Activated CD8-positive, alpha-beta memory T cell treated with anti-CD3 and anti-CD28 coated beads for 48 hours (primary cell): ENCODE data around the gene MYH7.
"Not testable (repeated sequence)": the region's sequence is repeated elsewhere in the genome, so short reads cannot be mapped to it uniquely, and the experiment has no call there.

Source experiments
- DNase-seq, 3 experiments: peaks; one replicate each; pipeline ENCODE4 v3.0.0-alpha.2; 2020; ENCODE audit warnings: low read depth in 2 of 3, low spot score in 2 of 3

The MYH7 gene

DNA sequence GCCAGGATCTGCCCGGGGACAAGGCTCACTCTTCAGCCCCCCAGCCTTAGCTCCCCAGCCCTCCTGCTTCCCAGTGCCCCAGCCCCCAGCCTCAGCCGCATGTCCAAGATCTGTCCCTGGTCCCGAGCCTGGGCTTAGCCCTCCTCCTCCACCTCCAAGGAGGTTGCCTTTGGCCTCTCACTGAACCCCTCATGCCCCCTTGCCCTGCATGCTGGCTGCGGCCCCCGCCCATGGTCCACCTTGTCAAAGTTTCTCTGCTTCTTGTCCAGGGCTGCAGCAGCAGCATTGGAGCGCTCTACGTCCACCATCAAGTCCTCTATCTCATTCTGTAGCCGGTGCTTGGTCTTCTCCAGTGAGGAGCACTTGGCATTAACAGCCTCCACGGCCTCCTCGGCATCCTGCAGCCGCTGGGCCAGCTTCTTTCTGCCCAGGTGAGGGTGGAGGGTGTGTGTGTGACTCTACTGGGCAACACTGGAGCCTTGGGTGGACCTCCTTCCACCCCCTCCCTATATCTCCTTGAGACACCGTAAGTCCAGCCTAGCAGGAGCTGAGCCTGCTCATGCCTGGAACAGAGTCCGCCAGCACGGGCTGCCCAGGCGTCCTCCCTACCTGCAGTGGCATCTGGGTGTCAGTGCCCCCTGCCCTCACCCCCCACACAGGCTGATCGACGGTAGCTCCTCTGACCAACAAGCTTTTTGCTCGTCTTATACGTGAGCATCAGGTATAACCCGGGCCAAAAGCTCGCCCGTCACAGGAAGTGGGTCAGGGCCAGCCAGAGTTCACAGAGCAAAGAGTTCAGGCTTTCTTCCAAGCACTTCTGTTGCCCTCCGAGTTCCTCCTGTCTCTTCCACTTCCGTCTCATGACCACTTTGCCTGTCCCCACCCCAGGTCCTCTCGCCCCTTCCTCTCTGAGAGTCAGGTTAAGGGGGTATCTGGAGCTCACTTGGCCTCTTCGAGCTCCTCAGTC, 47.3 kb downstream of the MYH7 start:
- DNase-seq: no peak

DNA sequence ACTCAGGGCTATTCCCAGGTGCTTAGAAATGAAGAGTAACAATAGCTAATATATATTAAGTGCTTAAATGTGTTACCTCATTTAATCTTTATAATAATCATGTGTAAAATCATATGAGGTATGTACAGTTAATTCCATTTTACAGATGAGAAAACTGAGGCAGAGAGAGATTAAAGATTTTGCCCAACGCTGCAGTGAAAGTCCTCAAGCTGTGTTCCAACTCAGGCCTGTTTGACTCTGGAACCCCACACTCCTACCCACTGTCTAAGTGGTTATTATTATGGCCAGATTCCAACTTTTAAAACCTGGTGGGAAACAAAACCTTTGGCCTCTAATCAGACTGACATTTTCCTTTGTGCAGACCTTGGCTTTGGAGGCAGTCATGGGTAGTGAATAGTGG, 48.5 kb downstream of the MYH7 start:
- no peak for DNase-seq

DNA sequence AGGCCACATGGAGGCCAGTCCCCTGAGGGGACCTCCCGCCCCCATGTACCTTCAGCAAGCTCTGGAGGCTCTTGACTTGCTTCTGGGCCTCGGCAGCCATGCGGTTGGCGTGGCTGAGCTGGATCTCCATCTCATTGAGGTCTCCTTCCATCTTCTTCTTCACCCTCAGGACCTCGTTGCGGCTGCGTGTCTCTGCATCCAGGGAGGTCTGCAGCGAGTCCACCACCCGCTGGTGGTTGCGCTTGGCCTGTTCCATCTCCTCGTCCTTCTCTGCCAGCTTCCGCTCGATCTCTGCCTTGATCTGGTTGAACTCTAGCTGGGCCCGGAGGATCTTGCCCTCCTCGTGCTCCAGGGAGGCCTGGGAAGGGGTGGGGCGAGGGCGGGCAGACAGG, 49.2 kb downstream of the MYH7 start:
- not testable (repeated sequence) for DNase-seq

DNA sequence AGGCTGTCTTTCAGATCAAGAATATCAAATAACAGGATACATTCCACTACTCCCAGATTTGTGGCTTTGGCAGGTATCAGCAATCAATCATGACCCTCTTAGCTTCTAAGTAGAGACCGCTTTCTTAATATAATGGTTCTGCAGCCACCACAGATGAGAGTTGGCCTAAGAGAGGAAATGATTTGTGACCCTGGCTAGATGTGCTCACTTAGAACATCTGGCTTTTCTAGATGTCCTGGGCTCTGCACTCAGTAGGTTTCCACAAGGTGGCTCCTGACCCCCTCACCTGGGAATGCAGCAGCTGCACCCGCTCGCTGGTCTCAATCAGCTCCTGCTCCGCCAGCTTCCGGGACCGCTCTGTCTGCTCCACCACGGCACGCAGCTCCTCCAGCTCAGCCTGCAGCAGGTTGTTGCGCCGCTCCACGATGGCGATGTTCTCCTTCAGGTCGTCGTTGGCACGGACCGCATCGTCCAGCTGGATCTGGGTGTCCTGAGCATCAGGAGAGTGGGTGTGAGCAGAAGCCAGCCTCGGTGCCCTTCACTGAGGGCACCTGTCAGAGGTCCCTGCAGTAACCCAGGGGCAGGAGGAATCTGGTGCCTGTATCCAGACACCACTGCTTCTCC, 49.7 kb downstream of the MYH7 start:
- DNase-seq: no peak

DNA sequence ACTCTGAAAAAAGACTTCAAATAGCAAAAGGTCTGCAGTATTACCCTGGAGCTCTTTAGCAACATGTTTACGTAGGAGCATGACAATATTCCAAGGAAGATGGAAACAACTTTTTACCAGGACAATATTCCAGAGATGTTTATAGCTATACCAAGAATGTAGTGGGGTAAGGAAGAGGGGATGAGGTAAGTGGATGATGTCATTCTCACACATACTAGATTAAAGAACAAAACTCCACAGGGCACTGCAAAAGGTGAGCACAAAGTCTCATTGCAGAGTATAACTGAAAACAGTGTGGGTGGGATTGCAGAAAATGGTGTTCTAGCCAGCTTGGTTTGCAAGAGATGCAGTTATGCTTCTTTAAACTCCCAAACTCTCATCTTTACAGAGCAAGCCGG, 50.2 kb downstream of the MYH7 start:
- no peak for DNase-seq

DNA sequence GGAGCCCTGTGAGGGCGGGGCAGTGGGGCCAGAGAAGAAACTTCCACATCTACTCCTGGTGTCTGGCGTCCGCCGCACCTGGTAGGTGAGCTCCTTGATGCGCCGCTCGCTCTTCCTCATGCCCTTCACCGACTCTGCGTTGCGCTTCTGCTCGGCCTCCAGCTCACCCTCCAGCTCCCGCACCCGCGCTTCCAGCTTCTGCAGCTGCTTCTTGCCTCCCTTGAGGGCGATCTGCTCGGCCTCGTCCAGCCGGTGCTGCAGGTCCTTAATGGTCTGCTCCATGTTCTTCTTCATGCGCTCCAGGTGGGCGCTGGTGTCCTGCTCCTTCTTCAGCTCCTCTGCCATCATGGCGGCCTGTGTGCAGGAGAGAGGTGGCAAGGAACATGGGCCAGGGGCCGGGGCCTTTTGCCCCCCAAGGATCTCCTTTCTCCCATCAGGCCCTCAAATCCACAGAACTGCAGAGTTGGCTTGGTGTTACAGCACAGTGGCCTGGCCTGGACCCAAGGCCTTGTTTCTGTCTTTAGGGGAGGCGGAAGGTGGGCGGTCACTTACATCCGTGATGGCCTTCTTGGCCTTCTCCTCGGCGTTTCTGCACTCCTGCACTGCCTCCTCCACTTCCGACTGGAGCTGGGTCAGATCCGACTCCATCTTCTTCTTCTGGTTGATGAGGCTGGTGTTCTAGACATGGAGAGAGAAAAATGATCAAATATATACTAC, 50.9 kb downstream of the MYH7 start:
- DNase-seq: no peak

DNA sequence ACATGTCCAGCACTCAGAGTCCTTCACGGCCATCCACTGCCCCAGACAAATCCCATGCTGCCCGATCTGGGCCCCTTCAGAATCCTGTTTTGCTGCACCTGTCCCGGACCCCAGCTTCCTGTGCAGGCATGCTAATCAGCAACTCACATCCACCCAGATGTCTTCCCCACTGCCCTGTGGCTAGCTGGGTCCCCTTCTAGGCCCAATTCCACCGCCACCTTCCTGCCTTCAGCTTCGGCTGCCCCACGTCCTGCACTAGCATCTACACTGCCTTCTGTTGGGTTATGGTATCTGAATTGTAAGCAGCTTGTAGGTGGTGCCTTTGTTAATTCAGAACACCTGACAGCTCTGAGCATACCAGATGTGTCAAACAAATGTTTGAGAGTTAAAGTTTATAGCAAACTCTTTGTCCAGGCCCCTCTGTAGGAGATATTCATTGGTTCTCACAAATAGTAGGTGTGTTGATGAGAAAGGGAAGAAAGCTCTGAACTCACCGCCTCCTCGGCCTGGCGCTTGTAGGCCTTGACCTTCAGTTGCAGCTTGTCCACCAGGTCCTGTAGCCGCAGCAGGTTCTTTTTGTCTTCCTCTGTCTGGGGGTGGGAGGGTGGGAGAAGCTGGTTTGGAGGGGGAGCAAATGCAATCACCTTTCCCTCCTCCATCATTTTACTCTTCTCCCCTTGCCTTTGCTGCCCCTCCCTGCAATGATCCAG, 52.6 kb downstream of the MYH7 start:
- no peak for DNase-seq

DNA sequence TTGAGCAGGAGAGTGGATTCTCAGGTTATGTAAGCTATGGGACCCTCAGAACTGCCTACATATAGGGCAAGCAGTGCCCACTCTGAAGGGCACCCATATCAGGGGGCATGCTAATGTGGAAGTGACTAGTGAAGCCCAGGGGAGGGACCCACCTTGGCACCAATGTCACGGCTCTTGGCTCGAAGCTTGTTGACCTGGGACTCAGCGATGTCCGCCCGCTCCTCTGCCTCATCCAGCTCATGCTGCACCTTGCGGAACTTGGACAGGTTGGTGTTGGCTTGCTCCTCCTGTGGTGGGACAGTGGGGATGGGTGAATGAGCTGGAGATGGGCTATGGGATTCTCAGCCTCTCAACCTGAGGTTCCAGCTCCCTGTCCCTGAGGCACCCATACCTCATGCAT, 53.2 kb downstream of the MYH7 start:
- DNase-seq: no peak

DNA sequence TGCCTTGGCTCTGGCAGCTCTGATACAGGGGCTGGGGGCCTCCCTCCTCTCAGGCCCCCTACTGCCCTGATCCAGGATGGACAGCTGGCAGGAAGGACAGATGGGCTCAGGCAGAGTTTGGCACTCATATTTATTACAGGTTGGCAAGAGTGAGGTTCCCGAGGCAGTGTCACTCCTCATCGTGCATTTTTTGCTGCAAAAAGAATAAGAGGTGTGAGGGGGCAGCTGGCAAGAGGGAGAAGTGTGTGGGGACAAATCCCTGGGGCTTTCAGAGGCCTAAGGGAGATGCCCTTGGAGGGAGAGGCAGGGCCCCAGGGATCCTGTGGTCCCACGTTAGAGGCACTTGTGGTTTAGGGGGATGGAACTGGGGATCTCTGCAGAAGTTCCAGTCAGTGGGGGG, 53.6 kb downstream of the MYH7 start:
- DNase-seq: no peak

DNA sequence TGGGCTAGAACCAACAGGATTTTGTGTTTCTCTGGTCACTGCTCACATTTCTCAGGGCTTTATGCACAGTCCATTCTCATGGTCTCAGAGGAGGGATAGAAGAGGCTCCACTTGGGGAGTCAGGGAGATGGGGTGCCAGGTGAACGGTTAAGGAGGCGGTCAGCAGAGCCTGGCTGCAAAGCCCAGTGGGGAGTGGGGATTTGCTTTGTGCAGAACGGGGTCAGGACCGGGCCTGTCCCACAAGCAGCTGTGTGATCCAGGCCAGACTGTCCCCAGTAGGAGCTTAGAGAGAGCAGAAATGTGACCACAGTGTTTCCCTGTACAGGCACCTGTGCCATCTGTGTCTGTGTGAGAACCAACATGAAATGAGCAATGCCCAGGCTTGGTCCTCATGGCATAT, 54.5 kb downstream of the MYH7 start:
- DNase-seq: no peak

DNA sequence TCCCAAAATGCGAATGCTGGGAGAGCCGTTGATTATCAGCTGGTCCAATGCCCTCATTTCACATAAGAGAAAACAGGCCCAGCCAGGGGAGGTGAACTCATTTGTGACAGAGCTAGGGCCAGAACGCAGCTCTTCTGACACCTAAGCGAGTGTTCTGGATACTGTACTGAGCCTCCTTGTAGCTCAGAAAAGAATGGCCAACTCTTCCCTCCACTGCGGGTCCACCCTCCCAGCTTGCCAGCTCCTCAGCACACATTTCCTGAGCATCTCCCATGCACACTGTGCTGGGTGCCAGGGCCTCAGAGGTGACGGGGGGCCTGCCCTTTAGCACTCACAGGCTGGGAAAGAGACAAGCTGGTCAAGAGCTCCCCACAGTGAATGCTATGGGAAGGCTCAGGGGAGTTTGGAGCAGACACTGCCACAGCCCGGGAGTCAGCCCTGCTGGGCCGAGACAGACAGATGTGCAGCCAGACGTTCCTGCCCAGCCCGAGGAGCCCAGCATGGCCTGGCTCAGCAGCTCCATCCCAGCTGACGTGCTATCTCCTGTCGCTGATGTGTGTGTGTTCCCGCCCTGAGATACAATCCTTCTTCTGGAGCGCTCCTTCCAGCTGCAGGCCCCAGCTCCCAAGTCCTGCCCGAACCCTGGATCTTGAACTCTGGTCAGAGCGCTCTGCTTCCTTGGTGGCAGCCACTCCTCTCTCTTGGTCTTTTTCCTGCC, 55.1 kb downstream of the MYH7 start:
- no peak for DNase-seq

DNA sequence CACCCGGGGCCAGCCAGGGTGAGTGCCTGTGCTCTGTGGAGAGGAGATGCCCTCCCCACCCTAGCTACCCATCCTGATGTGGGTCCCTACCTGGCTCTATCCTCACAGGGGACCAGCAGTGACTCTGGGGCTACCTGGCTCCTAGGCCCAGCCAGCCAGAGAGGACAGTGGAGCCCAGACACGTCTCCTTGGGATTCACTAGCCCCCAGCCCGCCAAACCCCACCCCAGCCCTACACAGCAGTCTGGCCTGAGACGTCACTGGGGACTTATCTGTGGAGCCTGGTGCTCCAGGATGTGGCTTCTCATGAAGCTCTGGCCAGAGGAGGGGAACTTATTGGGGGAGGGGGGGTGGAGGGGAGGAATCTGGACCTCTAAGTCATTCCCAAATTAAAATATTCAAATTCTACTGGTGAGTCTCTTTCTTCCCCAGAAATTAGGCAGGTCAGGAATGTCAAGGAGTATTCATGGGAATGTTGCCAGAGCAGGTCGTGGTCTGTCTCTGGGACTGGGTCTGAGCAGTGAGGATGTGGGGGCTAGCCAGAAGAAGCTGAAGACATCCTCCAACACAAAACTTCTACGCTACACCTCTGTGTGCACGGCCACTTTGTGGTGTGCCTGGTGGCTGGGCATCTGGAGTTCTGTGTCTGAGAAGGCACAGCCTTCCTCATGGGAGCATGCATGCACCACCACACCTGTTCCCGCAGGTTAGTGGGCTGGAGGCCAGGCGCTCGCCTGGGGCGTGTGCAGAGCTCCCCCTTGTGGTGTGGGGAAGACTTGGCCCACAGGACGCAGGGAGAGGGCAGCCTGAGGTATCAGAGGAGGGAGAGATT, 55.9 kb downstream of the MYH7 start:
- DNase-seq: peak; percentile 14 to 47 (median 35)

DNA sequence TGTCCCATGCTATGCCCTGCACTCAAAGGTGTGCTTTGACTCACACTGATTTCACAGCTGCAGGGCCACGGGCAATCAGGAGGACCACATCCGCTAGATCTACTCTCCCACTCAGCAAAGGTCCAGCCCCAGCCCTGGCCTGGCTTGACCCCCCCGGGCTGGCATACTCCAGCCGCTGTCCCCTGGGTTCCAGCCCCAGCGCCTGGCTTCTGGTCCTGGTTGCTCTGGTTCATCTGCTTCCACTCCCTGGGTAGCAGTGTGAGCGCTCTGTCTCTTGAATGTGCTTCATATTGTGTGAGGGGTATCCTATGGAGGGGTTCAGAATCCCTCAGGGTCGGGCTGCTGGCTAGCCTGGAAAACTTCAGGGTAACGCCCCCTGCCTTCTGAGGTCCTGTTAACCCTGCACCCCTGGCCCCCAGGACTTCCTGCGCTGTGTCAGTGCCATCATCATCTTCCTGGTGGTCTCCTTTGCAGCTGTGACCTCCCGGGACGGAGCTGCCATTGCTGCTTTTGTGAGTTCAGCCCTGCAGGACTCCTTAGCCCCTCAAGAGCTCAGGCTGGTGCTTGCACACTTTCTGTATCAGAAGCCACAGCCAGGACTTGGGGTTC, 56.7 kb downstream of the MYH7 start:
- DNase-seq: no peak

DNA sequence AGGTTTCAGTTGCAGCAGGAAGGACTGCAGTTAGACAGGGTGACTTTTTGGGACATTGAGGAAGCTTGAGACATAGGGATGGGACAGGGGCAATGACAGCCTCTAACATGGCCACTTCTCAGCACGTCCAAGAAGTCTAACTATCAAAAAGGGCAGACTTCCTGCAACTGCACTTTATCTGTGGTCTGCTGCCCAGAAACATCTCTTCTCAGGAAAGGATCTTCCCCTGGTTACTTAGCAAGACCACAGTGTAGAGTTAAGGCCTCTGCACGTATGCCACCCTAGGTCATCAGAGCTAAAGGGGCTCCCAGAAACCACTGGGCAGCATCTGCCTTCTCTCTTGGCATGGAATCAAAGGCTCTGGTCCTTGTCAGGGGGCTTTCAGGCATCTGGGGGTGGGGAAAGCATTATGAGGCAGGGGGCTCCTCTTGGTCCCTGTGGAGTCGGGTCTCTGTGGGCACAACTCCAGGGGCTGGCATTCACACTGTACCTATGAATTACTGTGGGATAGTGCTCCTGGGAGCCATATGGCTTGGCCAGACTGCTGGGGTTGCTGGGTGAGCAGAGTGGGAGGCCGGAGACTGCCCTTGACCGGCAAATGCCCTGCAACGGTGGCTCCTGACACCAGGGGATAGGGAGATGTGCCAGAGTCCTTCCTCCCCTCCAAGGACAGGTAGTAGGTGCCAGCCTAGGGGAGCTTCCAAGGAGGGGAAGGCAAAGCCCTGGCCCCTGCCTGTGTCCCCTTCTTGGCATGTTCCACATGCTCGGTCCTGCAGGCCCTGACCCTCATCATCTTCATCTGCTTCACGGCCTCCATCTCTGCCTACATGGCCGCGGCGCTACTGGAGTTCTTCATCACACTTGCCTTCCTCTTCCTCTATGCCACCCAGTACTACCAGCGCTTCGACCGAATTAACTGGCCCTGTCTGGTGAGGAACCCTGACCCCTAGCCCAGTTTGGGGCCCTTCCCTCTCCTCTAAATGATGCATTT, 57.6 kb downstream of the MYH7 start:
- DNase-seq: no peak

DNA sequence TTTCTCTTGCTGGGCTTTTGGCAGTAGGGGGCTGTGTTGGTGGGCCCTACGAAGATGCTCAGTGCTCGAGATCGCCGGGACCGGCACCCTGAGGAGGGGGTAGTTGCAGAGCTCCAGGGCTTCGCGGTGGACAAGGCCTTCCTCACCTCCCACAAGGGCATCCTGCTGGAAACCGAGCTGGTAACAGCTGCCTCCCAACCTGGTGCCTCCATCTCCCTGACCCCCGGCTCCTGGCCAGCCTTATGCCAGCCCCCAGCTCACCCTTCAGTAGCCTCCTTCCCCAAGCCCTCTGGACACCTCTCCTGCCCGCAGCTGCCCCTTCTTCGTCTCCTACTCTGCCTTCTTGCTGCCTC, 58.3 kb downstream of the MYH7 start:
- no peak for DNase-seq

DNA sequence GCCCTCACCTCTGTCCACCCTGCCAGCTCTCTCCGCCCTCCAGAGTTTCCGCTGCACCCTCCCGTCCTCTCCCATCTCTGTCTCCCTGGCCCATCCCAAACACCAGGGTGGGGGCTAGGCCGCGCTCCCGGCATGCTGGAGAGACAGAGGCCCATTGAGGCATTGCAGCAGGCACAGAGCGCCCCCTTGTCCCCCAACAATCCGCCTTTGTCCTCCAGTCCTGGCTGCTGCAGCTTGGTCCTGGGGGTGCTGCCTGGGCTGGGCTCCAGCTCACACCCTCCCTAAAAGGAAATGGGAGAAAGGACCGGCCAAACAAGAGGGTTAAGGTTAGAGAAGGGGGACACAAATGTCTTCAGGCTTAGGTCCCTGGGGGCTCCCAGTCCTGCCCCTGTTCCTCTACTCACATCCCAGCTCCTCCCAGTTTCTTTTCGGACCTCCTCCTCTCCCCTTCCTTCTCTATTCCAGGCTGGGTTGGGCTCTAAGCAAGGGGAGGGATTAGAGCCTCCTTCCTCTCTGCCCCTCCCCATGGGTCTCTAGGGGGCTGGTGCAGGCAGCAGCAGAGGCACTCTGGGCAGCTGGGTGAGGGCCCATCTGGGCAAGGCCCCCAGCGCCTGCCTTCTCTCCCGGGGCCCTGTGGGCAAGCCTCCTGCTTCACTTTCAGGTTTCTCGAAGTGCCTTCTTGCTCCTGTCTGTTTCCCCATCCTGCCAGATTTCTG, 58.8 kb downstream of the MYH7 start, which contains the start of gene CMTM5:
CMTM5 (plus strand) TSS at position 565 of the 716 bp plus-strand sequence. CDS start 206 bp downstream, outside the sequence.
- no peak for DNase-seq

DNA sequence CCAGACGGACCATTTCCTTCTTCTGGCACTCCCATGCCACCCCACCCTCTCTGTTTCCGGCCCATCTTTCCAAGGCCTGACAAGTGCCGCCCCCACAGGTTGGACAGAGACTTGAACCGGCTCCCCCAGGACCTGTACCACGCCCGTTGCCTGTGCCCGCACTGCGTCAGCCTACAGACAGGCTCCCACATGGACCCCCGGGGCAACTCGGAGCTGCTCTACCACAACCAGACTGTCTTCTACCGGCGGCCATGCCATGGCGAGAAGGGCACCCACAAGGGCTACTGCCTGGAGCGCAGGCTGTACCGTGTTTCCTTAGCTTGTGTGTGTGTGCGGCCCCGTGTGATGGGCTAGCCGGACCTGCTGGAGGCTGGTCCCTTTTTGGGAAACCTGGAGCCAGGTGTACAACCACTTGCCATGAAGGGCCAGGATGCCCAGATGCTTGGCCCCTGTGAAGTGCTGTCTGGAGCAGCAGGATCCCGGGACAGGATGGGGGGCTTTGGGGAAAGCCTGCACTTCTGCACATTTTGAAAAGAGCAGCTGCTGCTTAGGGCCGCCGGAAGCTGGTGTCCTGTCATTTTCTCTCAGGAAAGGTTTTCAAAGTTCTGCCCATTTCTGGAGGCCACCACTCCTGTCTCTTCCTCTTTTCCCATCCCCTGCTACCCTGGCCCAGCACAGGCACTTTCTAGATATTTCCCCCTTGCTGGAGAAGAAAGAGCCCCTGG, 59.8 kb downstream of the MYH7 start:
- no peak for DNase-seq
